Measurements from ENCODE around the gene PACRG. TPM values are rescaled to one million over a fixed set of nuclear protein-coding genes. Genes with fewer than 3 reads are reported as not detected.

The PACRG gene
- total and polyA plus RNA-seq, 2 of the 13 experiments (the other 11 are each of a cell fraction or from before 2014, with no cell fraction given): 0.13 TPM; not detected in 1

DNA sequence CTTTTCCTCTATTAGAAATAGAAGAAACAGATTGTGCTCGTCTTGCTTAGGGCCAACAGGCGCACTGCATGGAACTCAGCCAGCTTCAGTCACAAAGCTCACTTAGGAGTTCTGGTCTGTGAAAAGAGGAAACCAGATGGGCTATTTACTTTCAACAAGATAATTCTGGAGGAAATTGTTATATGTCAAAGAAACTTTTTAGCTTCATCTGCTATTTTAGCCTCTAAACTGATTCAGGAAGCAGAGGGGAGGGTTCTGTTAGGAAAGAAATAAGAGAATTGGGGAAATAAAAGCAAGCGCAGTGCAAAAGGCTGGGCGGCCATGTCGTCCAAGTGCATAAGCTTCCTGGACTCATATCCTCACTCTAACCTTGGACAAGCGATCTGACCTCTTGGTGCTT, 21.5 kb upstream of the PACRG start:
- WGBS (ENCODE audit: low lambda C conversion rate): 49% methylated on average over 6 of the region's 6 CpGs
- BruUV-seq (replicated peaks): no TSS peak

DNA sequence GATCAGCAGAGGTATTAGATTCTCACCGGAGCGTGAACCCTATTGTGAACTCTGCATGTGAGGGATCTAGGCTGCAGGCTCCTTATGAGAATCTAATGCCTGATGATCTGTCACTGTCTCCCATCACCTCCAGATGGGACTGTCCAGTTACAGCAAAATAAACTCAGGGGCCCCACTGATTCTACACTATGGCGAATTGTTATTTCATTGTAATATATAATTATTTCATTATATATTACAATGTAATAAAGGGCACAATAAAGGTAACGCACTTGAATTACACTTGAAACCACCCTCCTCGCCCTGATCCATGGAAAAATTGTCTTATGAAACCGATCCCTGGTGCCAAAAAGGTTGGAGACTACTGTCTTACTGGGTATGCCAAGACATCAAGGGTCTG, 18.8 kb upstream of the PACRG start:
- WGBS (ENCODE audit: low lambda C conversion rate): 41% methylated on average over 6 of the region's 6 CpGs
- POLR2A ChIA-PET: no interaction called here

More for the DNA sequence above, 21.5 kb upstream of the PACRG start:
- Histone ChIP-seq H3K4me2 (ENCODE audit: low read depth, low read length) (no peak overlapping the region), H3K79me2 (ENCODE audit: insufficient read depth, low read length) (no peaks in the 10 kb centered on the region), H3K27ac (ENCODE audit: extremely low read length, insufficient read depth, low read length) (no peak overlapping the region), H3K4me1 (ENCODE audit: insufficient read depth, low read length) (no peaks in the 10 kb centered on the region), H3K36me3 (replicated peaks in 1 of 2; ENCODE audit: control insufficient read depth in 1 of 2, insufficient read depth in 2 of 2, low read length in 2 of 2) (no peaks in the 10 kb centered on the region), H3K4me3 (replicated peaks in 1 of 3; ENCODE audit: insufficient read depth in 1 of 3, low read depth in 2 of 3, low read length in 3 of 3) (no peak overlapping the region), H3K27me3 (ENCODE audit: control insufficient read depth in 1 of 2, insufficient read depth in 2 of 2, low read length in 2 of 2) (no peaks in the 10 kb centered on the region), H2AFZ (ENCODE audit: low read length) (no peak overlapping the region), H3K9ac (ENCODE audit: insufficient read depth, low read depth, low read length) (no peak overlapping the region), H4K20me1 (ENCODE audit: insufficient read depth, low read length) (no peaks in the 10 kb centered on the region), H3K9me3 (ENCODE audit: low read length) (no peaks in the 10 kb centered on the region)
- TF ChIP-seq ZNF205 (CRISPR knock-in tag; IDR thresholded peaks at IDR 0.05) (no peak), PTBP1 (IDR thresholded peaks at IDR 0.05; ENCODE audit: low read depth, low read length, poor library complexity, severe bottlenecking) (no peak), JARID2 (CRISPR knock-in tag; IDR thresholded peaks at IDR 0.05; ENCODE audit: insufficient replicate concordance) (no peak), ZNF180 (CRISPR knock-in tag; IDR thresholded peaks at IDR 0.05; ENCODE audit: borderline replicate concordance, low read depth) (no peak), ZNF776 (CRISPR knock-in tag; IDR thresholded peaks at IDR 0.05) (no peak), CEBPG (CRISPR knock-in tag; IDR thresholded peaks at IDR 0.05) (no peak), SP2 (CRISPR knock-in tag; IDR thresholded peaks at IDR 0.05) (no peak), HNRNPH1 (optimal IDR thresholded peaks at IDR 0.05; ENCODE audit: low read depth, low read length) (no peak)
- TF ChIP-seq, protein P1, sequence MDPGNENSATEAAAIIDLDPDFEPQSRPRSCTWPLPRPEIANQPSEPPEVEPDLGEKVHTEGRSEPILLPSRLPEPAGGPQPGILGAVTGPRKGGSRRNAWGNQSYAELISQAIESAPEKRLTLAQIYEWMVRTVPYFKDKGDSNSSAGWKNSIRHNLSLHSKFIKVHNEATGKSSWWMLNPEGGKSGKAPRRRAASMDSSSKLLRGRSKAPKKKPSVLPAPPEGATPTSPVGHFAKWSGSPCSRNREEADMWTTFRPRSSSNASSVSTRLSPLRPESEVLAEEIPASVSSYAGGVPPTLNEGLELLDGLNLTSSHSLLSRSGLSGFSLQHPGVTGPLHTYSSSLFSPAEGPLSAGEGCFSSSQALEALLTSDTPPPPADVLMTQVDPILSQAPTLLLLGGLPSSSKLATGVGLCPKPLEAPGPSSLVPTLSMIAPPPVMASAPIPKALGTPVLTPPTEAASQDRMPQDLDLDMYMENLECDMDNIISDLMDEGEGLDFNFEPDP (CRISPR knock-in tag; conservative IDR thresholded peaks at IDR 0.05): no peak
- TF ChIP-seq, protein P2, sequence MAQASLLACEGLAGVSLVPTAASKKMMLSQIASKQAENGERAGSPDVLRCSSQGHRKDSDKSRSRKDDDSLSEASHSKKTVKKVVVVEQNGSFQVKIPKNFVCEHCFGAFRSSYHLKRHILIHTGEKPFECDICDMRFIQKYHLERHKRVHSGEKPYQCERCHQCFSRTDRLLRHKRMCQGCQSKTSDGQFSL (CRISPR knock-in tag; IDR thresholded peaks at IDR 0.05): no peak
- intact Hi-C loops (cut with micrococcal nuclease; ENCODE audit: unreplicated experiment): no loop called here
- FAIRE-seq: no peak
- ChIA-PET POLR2A (no interaction called here), CTCF (ENCODE audit: low intra/inter-chr PET ratio, low total read pairs) (no interaction called here)
- no peak for DNase-seq (ENCODE audit: low spot score)
- in situ Hi-C loops (cut with HindIII; ENCODE audit: extremely low pct_ligation_motif_present, low pct_unique_long_range_greater_than_20kb): no loop called here
- ATAC-seq: no peak

More for the DNA sequence above, 18.8 kb upstream of the PACRG start:
- BruUV-seq (replicated peaks): no TSS peak
- DNase-seq (ENCODE audit: low spot score) (no peak), FAIRE-seq (no peak), ATAC-seq (no peak)
- H4K20me1 ChIP-seq (ENCODE audit: insufficient read depth, low read length): no peaks in the 10 kb centered on the region
- no peak overlapping the region for H3K4me2 ChIP-seq (ENCODE audit: low read depth, low read length)
- no peaks in the 10 kb centered on the region for H3K9me3 ChIP-seq (ENCODE audit: low read length)
- CTCF ChIA-PET (ENCODE audit: low intra/inter-chr PET ratio, low total read pairs): no interaction called here
- no peak overlapping the region for H2AFZ ChIP-seq (ENCODE audit: low read length)
- H3K4me1 ChIP-seq (ENCODE audit: insufficient read depth, low read length): no peaks in the 10 kb centered on the region
- TF ChIP-seq ARNT (IDR thresholded peaks at IDR 0.05) (no peak), HDAC1 (CRISPR knock-in tag; IDR thresholded peaks at IDR 0.05) (no peak), ISX (CRISPR knock-in tag; conservative IDR thresholded peaks at IDR 0.05) (no peak)
- no peaks in the 10 kb centered on the region for H3K79me2 ChIP-seq (ENCODE audit: insufficient read depth, low read length)
- no peak overlapping the region for H3K4me3 ChIP-seq (replicated peaks in 1 of 3; ENCODE audit: insufficient read depth in 1 of 3, low read depth in 2 of 3, low read length in 3 of 3)
- no peak overlapping the region for H3K9ac ChIP-seq (ENCODE audit: insufficient read depth, low read depth, low read length)
- H3K27me3 ChIP-seq (ENCODE audit: control insufficient read depth in 1 of 2, insufficient read depth in 2 of 2, low read length in 2 of 2): no peaks in the 10 kb centered on the region
- H3K36me3 ChIP-seq (replicated peaks in 1 of 2; ENCODE audit: control insufficient read depth in 1 of 2, insufficient read depth in 2 of 2, low read length in 2 of 2): no peaks in the 10 kb centered on the region
- intact Hi-C loops (cut with micrococcal nuclease; ENCODE audit: unreplicated experiment) (no loop called here), in situ Hi-C loops (cut with HindIII; ENCODE audit: extremely low pct_ligation_motif_present, low pct_unique_long_range_greater_than_20kb) (no loop called here)
- H3K27ac ChIP-seq (ENCODE audit: extremely low read length, insufficient read depth, low read length): no peak overlapping the region
